ENCODE data around the gene PTPRT. TPM values are rescaled to one million over a fixed set of nuclear protein-coding genes. Genes with fewer than 3 reads are reported as not detected.

The PTPRT gene
- total RNA-seq, 2 donors from 2014 or later: 0.20 to 0.52 TPM

GRCh38 chr20:42190084-42190483 lies 999.6 kb downstream of the PTPRT start:
- ATAC-seq: no peak
- no peak for DNase-seq
- intact Hi-C loops (cut with DNase I, micrococcal nuclease): no loop called here

- DNase-seq (no peak), ATAC-seq (no peak)
- intact Hi-C loops (cut with DNase I, micrococcal nuclease): no loop called here
Observed at GRCh38 chr20:42186337-42186736, 1003.4 kb downstream of the PTPRT start.

- intact Hi-C loops (cut with DNase I, micrococcal nuclease): no loop called here
- no peak for ATAC-seq
- DNase-seq: no peak
Observed at GRCh38 chr20:42183147-42183546, 1006.6 kb downstream of the PTPRT start.

- no peak for DNase-seq
- no peak for ATAC-seq
- intact Hi-C loops (cut with DNase I, micrococcal nuclease): no loop called here
Observed at GRCh38 chr20:42181064-42181463, 1008.6 kb downstream of the PTPRT start.

GRCh38 chr20:42179768-42180167 lies 1009.9 kb downstream of the PTPRT start:
- intact Hi-C loops (cut with DNase I, micrococcal nuclease): no loop called here
- DNase-seq (no peak), ATAC-seq (no peak)

GRCh38 chr20:42173440-42173839 lies 1016.3 kb downstream of the PTPRT start:
- ATAC-seq: no peak
- intact Hi-C loops (cut with DNase I, micrococcal nuclease): no loop called here
- DNase-seq: no peak

GRCh38 chr20:42164121-42164890 lies 1025.4 kb downstream of the PTPRT start:
- no peak for ATAC-seq
- intact Hi-C loops (cut with DNase I, micrococcal nuclease): no loop called here
- no peak for DNase-seq

- intact Hi-C loops (cut with DNase I, micrococcal nuclease): no loop called here
- ATAC-seq (no peak), DNase-seq (no peak)
Observed at GRCh38 chr20:42161228-42161829, 1028.4 kb downstream of the PTPRT start.

GRCh38 chr20:42159808-42160207 lies 1029.9 kb downstream of the PTPRT start:
- intact Hi-C loops (cut with DNase I, micrococcal nuclease): no loop called here

GRCh38 chr20:42158272-42158671 lies 1031.4 kb downstream of the PTPRT start:
- intact Hi-C loops (cut with DNase I, micrococcal nuclease): no loop called here
- DNase-seq (no peak), ATAC-seq (no peak)

More at GRCh38 chr20:42159808-42160207, 1029.9 kb downstream of the PTPRT start:
- no peak for ATAC-seq
- DNase-seq: no peak

- ATAC-seq: no peak
- intact Hi-C loops (cut with DNase I, micrococcal nuclease): no loop called here
- no peak for DNase-seq
Observed at GRCh38 chr20:42155586-42155985, 1034.1 kb downstream of the PTPRT start.

GRCh38 chr20:42152575-42152974 lies 1037.1 kb downstream of the PTPRT start:
- ATAC-seq (no peak), DNase-seq (no peak)
- intact Hi-C loops (cut with DNase I, micrococcal nuclease): no loop called here

GRCh38 chr20:42150230-42150629 lies 1039.5 kb downstream of the PTPRT start:
- ATAC-seq (no peak), DNase-seq (no peak)
- intact Hi-C loops (cut with DNase I, micrococcal nuclease): no loop called here

- intact Hi-C loops (cut with DNase I, micrococcal nuclease): no loop called here
- DNase-seq (no peak), ATAC-seq (no peak)
Observed at GRCh38 chr20:42138729-42139128, 1051.0 kb downstream of the PTPRT start.

GRCh38 chr20:42134265-42135098 lies 1055.2 kb downstream of the PTPRT start:
- intact Hi-C loops (cut with DNase I, micrococcal nuclease): no loop called here
- DNase-seq: no peak

GRCh38 chr20:42130810-42131596 lies 1058.7 kb downstream of the PTPRT start:
- ATAC-seq (no peak), DNase-seq (no peak)
- intact Hi-C loops (cut with DNase I, micrococcal nuclease): no loop called here

More at GRCh38 chr20:42134265-42135098, 1055.2 kb downstream of the PTPRT start:
- ATAC-seq: no peak

GRCh38 chr20:42125426-42125825 lies 1064.3 kb downstream of the PTPRT start:
- DNase-seq (no peak), ATAC-seq (no peak)
- intact Hi-C loops (cut with DNase I, micrococcal nuclease): no loop called here

- DNase-seq (no peak), ATAC-seq (no peak)
- intact Hi-C loops (cut with DNase I, micrococcal nuclease): no loop called here
Observed at GRCh38 chr20:42123981-42124473, 1065.7 kb downstream of the PTPRT start.
